Measurements from ENCODE around the gene MGRN1.

MGRN1 gene

DNA sequence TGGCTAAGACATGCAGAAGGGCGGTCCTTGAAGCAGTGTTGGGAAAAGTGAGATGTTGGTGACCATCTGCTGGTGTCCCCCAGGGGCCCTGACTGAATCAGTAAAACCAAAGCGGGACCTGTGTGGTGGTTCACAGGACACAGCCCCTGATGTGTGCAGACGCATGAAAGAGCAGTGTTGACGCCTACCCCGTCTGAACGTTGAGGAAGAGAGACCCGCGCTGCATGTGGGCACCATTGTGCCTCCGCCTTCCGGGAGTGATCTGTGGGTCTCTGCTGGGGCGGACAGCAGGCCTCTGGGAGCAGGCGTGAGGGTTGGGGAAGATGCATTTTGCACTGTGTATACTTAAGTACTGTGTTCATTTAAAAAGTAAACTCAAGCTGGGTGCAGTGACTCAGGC lies 31.6 kb downstream of the MGRN1 start:
- no peak overlapping the region for H3K4me3 ChIP-seq (ENCODE audit: low read length)
- DNase-seq (ENCODE audit: low read depth): no peak
- TF ChIP-seq, protein P1, sequence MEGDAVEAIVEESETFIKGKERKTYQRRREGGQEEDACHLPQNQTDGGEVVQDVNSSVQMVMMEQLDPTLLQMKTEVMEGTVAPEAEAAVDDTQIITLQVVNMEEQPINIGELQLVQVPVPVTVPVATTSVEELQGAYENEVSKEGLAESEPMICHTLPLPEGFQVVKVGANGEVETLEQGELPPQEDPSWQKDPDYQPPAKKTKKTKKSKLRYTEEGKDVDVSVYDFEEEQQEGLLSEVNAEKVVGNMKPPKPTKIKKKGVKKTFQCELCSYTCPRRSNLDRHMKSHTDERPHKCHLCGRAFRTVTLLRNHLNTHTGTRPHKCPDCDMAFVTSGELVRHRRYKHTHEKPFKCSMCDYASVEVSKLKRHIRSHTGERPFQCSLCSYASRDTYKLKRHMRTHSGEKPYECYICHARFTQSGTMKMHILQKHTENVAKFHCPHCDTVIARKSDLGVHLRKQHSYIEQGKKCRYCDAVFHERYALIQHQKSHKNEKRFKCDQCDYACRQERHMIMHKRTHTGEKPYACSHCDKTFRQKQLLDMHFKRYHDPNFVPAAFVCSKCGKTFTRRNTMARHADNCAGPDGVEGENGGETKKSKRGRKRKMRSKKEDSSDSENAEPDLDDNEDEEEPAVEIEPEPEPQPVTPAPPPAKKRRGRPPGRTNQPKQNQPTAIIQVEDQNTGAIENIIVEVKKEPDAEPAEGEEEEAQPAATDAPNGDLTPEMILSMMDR (conservative IDR thresholded peaks at IDR 0.05; ENCODE audit: low read length): no peak

DNA sequence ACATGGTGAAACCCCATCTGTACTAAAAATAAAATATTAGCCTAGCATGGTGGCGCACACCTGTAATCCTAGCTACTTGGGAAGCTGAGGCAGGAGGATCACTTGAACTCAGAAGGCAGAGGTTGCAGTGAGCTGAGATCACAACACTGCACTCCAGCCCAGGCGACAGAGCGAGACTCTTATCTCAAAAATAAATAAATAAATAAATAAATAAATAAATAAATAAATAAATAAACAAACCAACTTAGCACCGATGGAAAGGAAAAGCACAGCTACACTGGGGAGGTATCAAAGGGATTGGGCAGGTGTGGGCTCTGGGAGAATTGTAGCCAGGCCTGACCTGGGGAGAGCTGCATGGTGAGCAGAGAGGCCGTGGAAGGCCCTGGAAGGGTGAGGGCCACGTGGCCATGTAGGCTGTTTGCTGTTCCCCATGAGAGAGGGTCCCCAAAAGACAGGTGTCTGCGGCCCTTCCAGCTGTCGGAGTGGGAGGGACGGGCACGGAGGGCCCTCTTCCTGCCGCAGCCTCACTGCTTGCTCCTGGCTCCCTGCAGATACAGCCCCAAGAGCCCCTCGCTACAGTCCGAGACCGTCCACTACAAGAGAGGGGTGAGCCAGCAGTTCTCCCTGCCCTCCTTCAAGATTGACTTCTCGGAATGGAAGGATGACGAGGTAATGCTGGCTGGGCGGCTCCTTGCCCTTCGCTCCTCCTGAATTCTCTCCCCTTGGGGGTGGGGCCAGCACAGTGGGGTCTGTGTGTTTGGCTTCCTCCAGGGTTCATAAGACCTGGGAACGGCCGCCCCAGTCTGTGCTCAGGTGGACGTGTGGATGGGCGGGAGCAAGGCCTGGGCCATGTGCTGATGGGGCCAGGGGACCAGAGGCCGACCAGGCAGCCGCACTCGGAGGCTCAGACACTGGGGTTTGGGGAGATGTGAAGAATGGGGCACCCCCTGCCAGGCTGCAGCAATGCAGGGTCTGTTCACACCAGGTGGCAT lies 32.4 kb downstream of the MGRN1 start:
- TF ChIP-seq, protein P1 (conservative IDR thresholded peaks at IDR 0.05; ENCODE audit: low read length): no peak

DNA sequence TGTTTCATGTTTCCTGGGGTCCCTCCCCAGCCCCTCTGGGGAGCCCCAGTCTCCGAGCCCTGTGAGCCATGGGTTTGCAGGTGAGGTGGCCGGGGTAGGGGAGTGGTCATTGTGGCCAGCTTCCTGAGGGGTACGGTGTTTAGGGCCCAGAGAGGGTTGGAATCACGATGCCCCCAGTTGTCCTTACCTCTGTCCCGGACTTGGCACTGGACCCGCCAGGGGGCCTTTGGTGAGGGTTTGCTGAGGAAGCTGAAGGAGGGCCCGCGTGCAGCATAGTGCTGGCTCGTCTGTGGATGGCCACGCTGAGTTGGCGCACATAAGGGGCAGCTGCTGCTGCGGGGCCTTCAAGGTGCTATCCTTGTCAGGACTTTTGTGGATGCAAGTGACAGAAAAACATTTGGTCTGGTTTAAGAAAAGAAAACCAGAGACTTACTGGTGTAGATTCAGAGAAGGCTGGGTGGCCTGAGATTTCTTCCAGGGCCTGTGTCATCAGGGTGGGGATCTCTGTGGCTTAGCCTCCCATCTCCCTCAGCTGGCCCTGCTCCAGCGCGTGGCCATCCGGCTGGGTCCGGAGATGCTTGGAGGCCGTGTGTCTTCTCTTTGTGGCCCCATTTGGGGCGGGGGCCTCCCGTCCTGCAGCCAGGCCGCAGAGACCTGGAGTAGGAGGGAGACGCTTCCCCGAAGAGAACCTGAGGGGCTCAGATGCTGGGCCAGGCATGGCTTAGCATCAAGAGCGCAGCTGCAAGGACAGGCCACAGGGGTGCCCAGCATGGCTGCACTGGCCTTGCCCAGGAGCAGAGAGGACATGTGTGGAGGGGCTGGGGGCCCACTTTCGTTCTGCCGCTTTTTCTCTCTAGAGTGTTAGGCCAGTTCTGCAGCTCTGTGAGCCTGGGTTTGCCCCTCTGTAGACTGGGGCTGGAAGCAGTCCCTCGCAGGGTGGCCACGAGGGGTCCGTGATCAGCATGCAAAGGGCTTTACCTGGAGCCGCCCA lies 35.0 kb downstream of the MGRN1 start:
- no peak overlapping the region for H3K4me3 ChIP-seq (ENCODE audit: low read length)
- TF ChIP-seq, protein P1 (conservative IDR thresholded peaks at IDR 0.05; ENCODE audit: low read length): no peak
- DNase-seq (ENCODE audit: low read depth): no peak

More for the DNA sequence above, 32.4 kb downstream of the MGRN1 start:
- H3K4me3 ChIP-seq (ENCODE audit: low read length): no peak overlapping the region
- no peak for DNase-seq (ENCODE audit: low read depth)

DNA sequence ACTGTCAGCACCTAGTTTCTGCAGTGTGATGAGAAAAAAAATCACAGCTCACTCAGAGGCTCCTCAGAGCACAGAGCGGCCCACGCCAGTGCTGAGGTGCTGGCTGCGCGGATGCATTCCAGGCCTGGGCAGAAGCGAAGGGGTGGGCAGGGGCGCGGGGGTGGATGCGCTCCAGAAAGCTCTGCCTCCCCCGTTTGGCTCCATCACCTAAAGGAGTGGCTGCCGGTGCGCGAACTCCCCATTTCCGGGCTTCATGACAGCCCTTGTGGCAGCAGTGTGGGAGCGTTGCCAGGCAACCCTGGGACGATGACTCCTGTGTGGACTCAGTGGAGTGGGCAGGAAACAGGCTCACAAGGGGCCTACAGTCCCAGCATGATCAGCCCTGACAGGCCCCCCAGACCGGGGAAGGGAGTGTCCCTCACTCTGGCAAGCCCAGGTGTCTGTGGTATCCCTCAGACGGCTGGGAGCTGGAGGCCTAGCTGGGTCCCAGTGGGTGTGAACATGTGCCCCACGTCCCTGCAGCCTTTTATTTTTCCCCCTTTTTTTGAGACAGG lies 35.9 kb downstream of the MGRN1 start:
- DNase-seq (ENCODE audit: low read depth): peak; percentile 31
- TF ChIP-seq, protein P1 (conservative IDR thresholded peaks at IDR 0.05; ENCODE audit: low read length): no peak
- H3K4me3 ChIP-seq (ENCODE audit: low read length): no peak overlapping the region

DNA sequence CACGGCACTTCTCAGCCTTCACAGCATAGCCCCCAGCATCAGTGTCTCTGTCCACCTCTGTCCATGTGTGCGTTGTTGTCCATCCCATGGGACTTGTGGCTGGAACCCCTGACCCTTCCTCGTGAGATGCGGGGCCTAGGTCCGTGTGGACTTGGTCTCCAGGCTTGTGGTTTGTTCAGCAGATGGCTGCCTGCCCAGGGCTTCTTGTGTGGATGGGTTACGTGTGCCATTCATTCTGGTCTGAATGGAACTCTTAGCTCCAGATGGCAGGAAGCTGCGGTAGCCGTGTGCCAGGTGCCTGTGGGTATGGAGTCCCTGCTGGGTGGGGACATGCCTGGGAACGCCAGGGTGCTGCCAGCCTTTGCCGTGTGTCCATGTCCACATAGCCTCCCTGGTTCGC lies 37.0 kb downstream of the MGRN1 start:
- DNase-seq (ENCODE audit: low read depth): peak; percentile 11
- no peak overlapping the region for H3K4me3 ChIP-seq (ENCODE audit: low read length)
- TF ChIP-seq, protein P1 (conservative IDR thresholded peaks at IDR 0.05; ENCODE audit: low read length): no peak

DNA sequence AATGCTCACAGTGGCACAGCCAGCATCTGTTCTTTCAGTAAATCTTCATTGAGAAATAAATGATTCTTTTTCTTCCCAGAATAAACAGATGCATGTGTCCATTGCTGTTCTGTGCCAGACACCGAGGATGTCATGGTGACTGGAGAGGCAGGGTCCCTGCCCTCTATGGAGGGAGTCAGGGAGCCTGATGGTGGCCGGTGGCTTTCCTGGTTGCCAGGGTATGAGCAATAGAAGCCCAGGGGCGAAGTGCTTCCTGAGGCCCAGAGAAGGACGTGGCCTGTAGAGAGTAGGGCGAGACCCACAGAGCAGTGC lies 38.8 kb downstream of the MGRN1 start:
- no peak for DNase-seq (ENCODE audit: low read depth)
- TF ChIP-seq, protein P1 (conservative IDR thresholded peaks at IDR 0.05; ENCODE audit: low read length): no peak
- H3K4me3 ChIP-seq (ENCODE audit: low read length): no peak overlapping the region

Measured in AG10803 (cell line).